ENCODE measurements around the gene FCRL3.

GRCh38 chr1:157696966-157697628, 3.5 kb downstream of the FCRL3 start:
- no peak for TF ChIP-seq POLR2AphosphoS5 (IDR thresholded peaks at IDR 0.05; ENCODE audit: insufficient read depth in 1 of 2, low read depth in 1 of 2)
- no peak for TF ChIP-seq CTCF (IDR thresholded peaks at IDR 0.05)
